DMS 273 (cell line): ENCODE results near the gene PTH2R.
"Not testable (repeated sequence)": the region's sequence is repeated elsewhere in the genome, so short reads cannot be mapped to it uniquely, and the experiment has no call there.

Experiments used
- DNase-seq: peaks from one replicate; lab custom pipeline; 2025; ENCODE audit not compliant: unreplicated experiment; lab: John Stamatoyannopoulos, UW

PTH2R gene

GRCh38 chr2:208406474-208407451, at the start of gene PTH2R:
PTH2R (plus strand) TSS chr2:208406792; CDS start chr2:208407044, 252 bp downstream.
- peak; percentile 57 for DNase-seq

GRCh38 chr2:208356846-208357574, 49.6 kb upstream of the PTH2R start:
- no peak for DNase-seq

- DNase-seq: peak; percentile 12
Measured at GRCh38 chr2:208358758-208359631, 47.6 kb upstream of the PTH2R start.

- DNase-seq: no peak
Measured at GRCh38 chr2:208359632-208359986, 47.0 kb upstream of the PTH2R start.

- peak; percentile 81 for DNase-seq
Measured at GRCh38 chr2:208360259-208361076, 46.1 kb upstream of the PTH2R start.

GRCh38 chr2:208361077-208361441, 45.5 kb upstream of the PTH2R start:
- DNase-seq: peak; percentile 81

GRCh38 chr2:208363485-208363884, 43.1 kb upstream of the PTH2R start:
- DNase-seq: peak; percentile 48

GRCh38 chr2:208366215-208367127, 40.1 kb upstream of the PTH2R start:
- no peak for DNase-seq

GRCh38 chr2:208369091-208369490, 37.5 kb upstream of the PTH2R start:
- no peak for DNase-seq

- no peak for DNase-seq
Measured at GRCh38 chr2:208370881-208371633, 35.5 kb upstream of the PTH2R start.

- no peak for DNase-seq
Measured at GRCh38 chr2:208371634-208371935, 35.0 kb upstream of the PTH2R start.

- DNase-seq: peak; percentile 75
Measured at GRCh38 chr2:208373460-208374089, 33.0 kb upstream of the PTH2R start.

- DNase-seq: no peak
Measured at GRCh38 chr2:208375491-208376068, 31.0 kb upstream of the PTH2R start.

GRCh38 chr2:208377344-208377860, 29.2 kb upstream of the PTH2R start:
- not testable (repeated sequence) for DNase-seq

GRCh38 chr2:208379192-208379591, 27.4 kb upstream of the PTH2R start:
- no peak for DNase-seq

GRCh38 chr2:208384637-208385036, 22.0 kb upstream of the PTH2R start:
- DNase-seq: no peak

- DNase-seq: no peak
Measured at GRCh38 chr2:208386541-208386940, 20.1 kb upstream of the PTH2R start.

GRCh38 chr2:208389940-208390339, 16.7 kb upstream of the PTH2R start:
- no peak for DNase-seq
